ENCODE data around the gene SPNS2. TPM values are rescaled to one million over a fixed set of nuclear protein-coding genes. Genes with fewer than 3 reads are reported as not detected.
A peak's percentile ranks its signal among the peaks of the same experiment; 100 is the strongest.

SPNS2 gene
- total RNA-seq, 5 donors from 2014 or later (not counting 1 experiment from before 2014, with no cell fraction given): 0.30 to 0.75 (median 0.53) TPM

GRCh38 chr17:4535667-4536258 lies 37.1 kb downstream of the SPNS2 start:
- no peaks in the 10 kb centered on the region for H3K4me1 ChIP-seq (ENCODE audit: control insufficient read depth in 1 of 2, extremely low read depth in 1 of 2, insufficient read depth in 2 of 2, low read length in 2 of 2)
- ChIA-PET CTCF (no interaction called here), POLR2A (no interaction called here)
- peaks cover 0 to 5% (median 1%) of the 10 kb centered on the region in 3 donors for H3K4me1 Mint-ChIP-seq
- DNase-seq: no peak
- no peak overlapping the region for H3K4me3 ChIP-seq (ENCODE audit: control insufficient read depth in 1 of 2, extremely low read depth in 1 of 2, low read length in 1 of 2)
- H3K36me3 Mint-ChIP-seq: peaks cover 4% of the 10 kb centered on the region
- H3K27me3 Mint-ChIP-seq: peaks cover 7% of the 10 kb centered on the region in 2 donors
- H3K27ac Mint-ChIP-seq: no peak overlapping the region
- ATAC-seq (replicated peaks in 1 of 4): no peak
- H3K9me3 ChIP-seq: no peaks in the 10 kb centered on the region
- 83% methylated on average over 8 of the region's 19 CpGs for WGBS (ENCODE audit: insufficient coverage)
- H3K27ac ChIP-seq (ENCODE audit: low read length): no peak overlapping the region
- H3K27me3 ChIP-seq (replicated peaks in 1 of 2; ENCODE audit: control insufficient read depth in 2 of 2, extremely low read depth in 1 of 2, insufficient read depth in 2 of 2, low read length in 1 of 2): peaks cover 0 to 42% of the 10 kb centered on the region in 2 experiments
- H3K9me3 Mint-ChIP-seq: no peaks in the 10 kb centered on the region
- H3K4me3 Mint-ChIP-seq: no peak overlapping the region
- H3K36me3 ChIP-seq (ENCODE audit: control insufficient read depth in 2 of 2, extremely low read depth in 1 of 2, insufficient read depth in 1 of 2, low read length in 1 of 2): peaks cover 11 to 19% of the 10 kb centered on the region in 2 donors

- ChIA-PET CTCF (no interaction called here), POLR2A (no interaction called here)
- peaks cover 0 to 40% of the 10 kb centered on the region in 2 experiments for H3K27me3 ChIP-seq (replicated peaks in 1 of 2; ENCODE audit: control insufficient read depth in 2 of 2, extremely low read depth in 1 of 2, insufficient read depth in 2 of 2, low read length in 1 of 2)
- Mint-ChIP-seq H3K4me1 (peaks cover 0 to 5% (median 1%) of the 10 kb centered on the region in 3 donors), H3K4me3 (no peak overlapping the region), H3K27ac (no peak overlapping the region), H3K36me3 (peaks cover 4% of the 10 kb centered on the region), H3K9me3 (no peaks in the 10 kb centered on the region), H3K27me3 (peaks cover 7% of the 10 kb centered on the region in 2 donors)
- ATAC-seq (replicated peaks in 1 of 4) (peak in 1 of 4 experiments; percentile 14), DNase-seq (no peak)
- no peaks in the 10 kb centered on the region for H3K4me1 ChIP-seq (ENCODE audit: control insufficient read depth in 1 of 2, extremely low read depth in 1 of 2, insufficient read depth in 2 of 2, low read length in 2 of 2)
- no peak overlapping the region for H3K27ac ChIP-seq (ENCODE audit: low read length)
- H3K9me3 ChIP-seq: no peaks in the 10 kb centered on the region
- H3K36me3 ChIP-seq (ENCODE audit: control insufficient read depth in 2 of 2, extremely low read depth in 1 of 2, insufficient read depth in 1 of 2, low read length in 1 of 2): peaks cover 12 to 24% of the 10 kb centered on the region in 2 donors
- no peak overlapping the region for H3K4me3 ChIP-seq (ENCODE audit: control insufficient read depth in 1 of 2, extremely low read depth in 1 of 2, low read length in 1 of 2)
- WGBS (ENCODE audit: insufficient coverage): 71% methylated on average over 9 of the region's 19 CpGs
Measured at GRCh38 chr17:4536259-4536741, 37.6 kb downstream of the SPNS2 start.

- Histone ChIP-seq H3K27me3 (replicated peaks in 1 of 2; ENCODE audit: control insufficient read depth in 2 of 2, extremely low read depth in 1 of 2, insufficient read depth in 2 of 2, low read length in 1 of 2) (peaks cover 0 to 34% of the 10 kb centered on the region in 2 experiments), H3K9me3 (no peaks in the 10 kb centered on the region), H3K27ac (ENCODE audit: low read length) (no peak overlapping the region), H3K4me3 (ENCODE audit: control insufficient read depth in 1 of 2, extremely low read depth in 1 of 2, low read length in 1 of 2) (no peak overlapping the region), H3K4me1 (ENCODE audit: control insufficient read depth in 1 of 2, extremely low read depth in 1 of 2, insufficient read depth in 2 of 2, low read length in 2 of 2) (no peaks in the 10 kb centered on the region), H3K36me3 (ENCODE audit: control insufficient read depth in 2 of 2, extremely low read depth in 1 of 2, insufficient read depth in 1 of 2, low read length in 1 of 2) (peaks cover 17 to 29% of the 10 kb centered on the region in 2 donors)
- peaks cover 6 to 7% of the 10 kb centered on the region in 2 donors for H3K27me3 Mint-ChIP-seq
- ChIA-PET POLR2A (no interaction called here), CTCF (no interaction called here)
- H3K27ac Mint-ChIP-seq: no peak overlapping the region
- H3K9me3 Mint-ChIP-seq: no peaks in the 10 kb centered on the region
- WGBS (ENCODE audit: insufficient coverage): 88% methylated on average over 6 of the region's 18 CpGs
- peaks cover 0 to 5% (median 1%) of the 10 kb centered on the region in 3 donors for H3K4me1 Mint-ChIP-seq
- DNase-seq (no peak), ATAC-seq (replicated peaks in 1 of 4) (no peak)
- H3K36me3 Mint-ChIP-seq: peaks cover 7% of the 10 kb centered on the region
- no peak overlapping the region for H3K4me3 Mint-ChIP-seq
Measured at GRCh38 chr17:4536742-4537411, 38.2 kb downstream of the SPNS2 start.

GRCh38 chr17:4537451-4538235 lies 39.0 kb downstream of the SPNS2 start:
- Histone ChIP-seq H3K4me3 (ENCODE audit: control insufficient read depth in 1 of 2, extremely low read depth in 1 of 2, low read length in 1 of 2) (no peak overlapping the region), H3K27ac (ENCODE audit: low read length) (no peak overlapping the region), H3K9me3 (no peaks in the 10 kb centered on the region), H3K36me3 (ENCODE audit: control insufficient read depth in 2 of 2, extremely low read depth in 1 of 2, insufficient read depth in 1 of 2, low read length in 1 of 2) (peaks cover 24 to 37% of the 10 kb centered on the region in 2 donors), H3K4me1 (ENCODE audit: control insufficient read depth in 1 of 2, extremely low read depth in 1 of 2, insufficient read depth in 2 of 2, low read length in 2 of 2) (no peaks in the 10 kb centered on the region), H3K27me3 (replicated peaks in 1 of 2; ENCODE audit: control insufficient read depth in 2 of 2, extremely low read depth in 1 of 2, insufficient read depth in 2 of 2, low read length in 1 of 2) (peaks cover 0 to 26% of the 10 kb centered on the region in 2 experiments)
- Mint-ChIP-seq H3K4me1 (peaks cover 0 to 5% (median 1%) of the 10 kb centered on the region in 3 donors), H3K27me3 (peaks cover 0 to 3% of the 10 kb centered on the region in 2 donors), H3K9me3 (no peaks in the 10 kb centered on the region), H3K4me3 (no peak overlapping the region), H3K36me3 (peaks cover 14% of the 10 kb centered on the region), H3K27ac (no peak overlapping the region)
- ChIA-PET CTCF (no interaction called here), POLR2A (no interaction called here)
- no peak for DNase-seq
- WGBS (ENCODE audit: insufficient coverage): 91% methylated on average over 18 of the region's 19 CpGs
- ATAC-seq (replicated peaks in 1 of 4): no peak

GRCh38 chr17:4538236-4539002 lies 39.7 kb downstream of the SPNS2 start:
- H3K36me3 ChIP-seq (ENCODE audit: control insufficient read depth in 2 of 2, extremely low read depth in 1 of 2, insufficient read depth in 1 of 2, low read length in 1 of 2): peaks cover 26 to 44% of the 10 kb centered on the region in 2 donors
- no peak overlapping the region for H3K27ac ChIP-seq (ENCODE audit: low read length)
- no peak overlapping the region for H3K27ac Mint-ChIP-seq
- DNase-seq (no peak), ATAC-seq (replicated peaks in 1 of 4) (no peak)
- H3K4me3 Mint-ChIP-seq: no peak overlapping the region
- H3K4me1 ChIP-seq (ENCODE audit: control insufficient read depth in 1 of 2, extremely low read depth in 1 of 2, insufficient read depth in 2 of 2, low read length in 2 of 2): no peaks in the 10 kb centered on the region
- H3K9me3 Mint-ChIP-seq: no peaks in the 10 kb centered on the region
- H3K4me1 Mint-ChIP-seq: peaks cover 0 to 5% (median 1%) of the 10 kb centered on the region in 3 donors
- H3K4me3 ChIP-seq (ENCODE audit: control insufficient read depth in 1 of 2, extremely low read depth in 1 of 2, low read length in 1 of 2): no peak overlapping the region
- H3K27me3 ChIP-seq (replicated peaks in 1 of 2; ENCODE audit: control insufficient read depth in 2 of 2, extremely low read depth in 1 of 2, insufficient read depth in 2 of 2, low read length in 1 of 2): peaks cover 0 to 19% of the 10 kb centered on the region in 2 experiments
- peaks cover 0 to 1% of the 10 kb centered on the region in 2 donors for H3K27me3 Mint-ChIP-seq
- POLR2A ChIA-PET: no interaction called here
- 78% methylated on average over 4 of the region's 13 CpGs for WGBS (ENCODE audit: insufficient coverage)
- no peaks in the 10 kb centered on the region for H3K9me3 ChIP-seq
- CTCF ChIA-PET: no interaction called here
- H3K36me3 Mint-ChIP-seq: peaks cover 14% of the 10 kb centered on the region

GRCh38 chr17:4539025-4539424 lies 40.3 kb downstream of the SPNS2 start:
- CTCF ChIA-PET: interaction anchor here (0.6 kb wide), 2 partner anchors 116 to 121 kb away, joined by 3 read pairs; no protein-coding TSS in a partner anchor
- H3K4me1 ChIP-seq (ENCODE audit: control insufficient read depth in 1 of 2, extremely low read depth in 1 of 2, insufficient read depth in 2 of 2, low read length in 2 of 2): no peaks in the 10 kb centered on the region
- POLR2A ChIA-PET: no interaction called here

More at GRCh38 chr17:4539025-4539424, 40.3 kb downstream of the SPNS2 start:
- no peak for ATAC-seq (replicated peaks in 1 of 4)
- Mint-ChIP-seq H3K4me1 (peaks cover 0 to 5% (median 1%) of the 10 kb centered on the region in 3 donors), H3K4me3 (no peak overlapping the region), H3K27me3 (no peaks in the 10 kb centered on the region), H3K36me3 (peaks cover 14% of the 10 kb centered on the region), H3K9me3 (no peaks in the 10 kb centered on the region), H3K27ac (no peak overlapping the region)
- DNase-seq: no peak
- H3K27ac ChIP-seq (ENCODE audit: low read length): no peak overlapping the region
- peaks cover 31 to 50% of the 10 kb centered on the region in 2 donors for H3K36me3 ChIP-seq (ENCODE audit: control insufficient read depth in 2 of 2, extremely low read depth in 1 of 2, insufficient read depth in 1 of 2, low read length in 1 of 2)
- no peak overlapping the region for H3K4me3 ChIP-seq (ENCODE audit: control insufficient read depth in 1 of 2, extremely low read depth in 1 of 2, low read length in 1 of 2)
- H3K9me3 ChIP-seq: no peaks in the 10 kb centered on the region
- peaks cover 0 to 13% of the 10 kb centered on the region in 2 experiments for H3K27me3 ChIP-seq (replicated peaks in 1 of 2; ENCODE audit: control insufficient read depth in 2 of 2, extremely low read depth in 1 of 2, insufficient read depth in 2 of 2, low read length in 1 of 2)
- 90% methylated on average over 3 of the region's 8 CpGs for WGBS (ENCODE audit: insufficient coverage)
